Neural cell (in vitro differentiated cells): ENCODE results near the gene EVA1A. TPM values are rescaled to one million over a fixed set of nuclear protein-coding genes. Genes with fewer than 3 reads are reported as not detected.

Experiments
- H2AFZ ChIP-seq: fragments of 200-600, 300-800 bp; sonication (generic), shearing (Covaris generic); 2 replicates; pipeline ENCODE4 v1.6.0; 2014; ENCODE audit warnings: low read depth, mild to moderate bottlenecking, antibody characterized with exemption, low read length, moderate library complexity
- H3F3A ChIP-seq: fragments of 200-600 bp; shearing (Covaris generic); 2 replicates; pipeline ENCODE4 v1.6.1; 2016; ENCODE audit warnings: mild to moderate bottlenecking, moderate library complexity, mixed read lengths, antibody characterized with exemption, low read length; ENCODE audit not compliant: insufficient read depth, poor library complexity, severe bottlenecking
- H3K27ac ChIP-seq: fragments of 200-600, 300-800 bp; sonication (generic), shearing (Covaris generic); 2 replicates; pipeline ENCODE4 v1.5.1; 2014; ENCODE audit warnings: mild to moderate bottlenecking, low read length, moderate library complexity
- H3K27me3 ChIP-seq: fragments of 300-800, 200-600 bp; sonication (generic), shearing (Covaris generic); 2 replicates; pipeline ENCODE4 v1.6.0; 2014; ENCODE audit warnings: mild to moderate bottlenecking, low read depth, low read length, moderate library complexity; ENCODE audit not compliant: insufficient read depth
- H3K36me3 ChIP-seq: fragments of 300-800, 200-600 bp; sonication (generic), shearing (Covaris generic); 2 replicates; pipeline ENCODE4 v1.5.1; 2014; ENCODE audit warnings: mild to moderate bottlenecking, antibody characterized with exemption, low read length, moderate library complexity; ENCODE audit not compliant: insufficient read depth
- H3K4me2 ChIP-seq: fragments of 300-800, 200-600 bp; sonication (generic), shearing (Covaris generic); 2 replicates; pipeline ENCODE4 v1.6.0; 2014; ENCODE audit warnings: mild to moderate bottlenecking, low read length
- H3K4me3 ChIP-seq: fragments of 300-800, 200-600 bp; sonication (generic), shearing (Covaris generic); 2 replicates; pipeline ENCODE4 v1.5.1; 2014; ENCODE audit warnings: mild to moderate bottlenecking, low read length, moderate library complexity
- H3K79me2 ChIP-seq: fragments of 200-600 bp; shearing (Covaris generic); replicated peaks from 2 replicates; pipeline ENCODE4 v1.6.0; 2014; ENCODE audit warnings: mild to moderate bottlenecking, low read length, moderate library complexity; ENCODE audit not compliant: insufficient read depth
- H3K9ac ChIP-seq: fragments of 300-800, 200-600 bp; sonication (generic), shearing (Covaris generic); 2 replicates; pipeline ENCODE4 v1.6.1; 2016; ENCODE audit warnings: mild to moderate bottlenecking, low read length, mixed read lengths
- H3K9me2 ChIP-seq: fragments of 200-600 bp; shearing (Covaris generic); 2 replicates; pipeline ENCODE4 v1.6.1; 2016; ENCODE audit warnings: mild to moderate bottlenecking, low read length, mixed read lengths; ENCODE audit not compliant: insufficient read depth
- H3K9me3 ChIP-seq: fragments of 200-600, 300-800 bp; sonication (generic), shearing (Covaris generic); 2 replicates; pipeline ENCODE4 v1.6.1; 2016; ENCODE audit warnings: mild to moderate bottlenecking, mixed run types, low read length, moderate library complexity, mixed read lengths
- H4K20me1 ChIP-seq: fragments of 200-600 bp; shearing (Covaris generic); 2 replicates; pipeline ENCODE4 v1.6.1; 2016; ENCODE audit warnings: mild to moderate bottlenecking, mixed run types; ENCODE audit not compliant: insufficient read depth
- CTCF ChIP-seq: fragments of 450-650 bp; IDR thresholded peaks from 2 replicates; pipeline ENCODE4 v1.5.1; 2014; ENCODE audit warnings: antibody characterized with exemption, mild to moderate bottlenecking, moderate library complexity; ENCODE audit not compliant: poor library complexity, severe bottlenecking
- EP300 ChIP-seq: fragments of 450-650 bp; conservative IDR thresholded peaks from 2 replicates; pipeline ENCODE4 v1.6.1; 2014; ENCODE audit warnings: antibody characterized with exemption, mild to moderate bottlenecking, moderate library complexity; ENCODE audit not compliant: poor library complexity, severe bottlenecking
- EZH2 ChIP-seq: fragments of 200-600, 300-800 bp; shearing (Covaris generic), sonication (generic); IDR thresholded peaks from 2 replicates; pipeline ENCODE4 v1.6.1; 2014; ENCODE audit warnings: antibody characterized with exemption, low read length, borderline replicate concordance, mild to moderate bottlenecking; ENCODE audit not compliant: insufficient read depth, poor library complexity, severe bottlenecking
- MXI1 ChIP-seq: fragments of 450-650 bp; conservative IDR thresholded peaks from 2 replicates; pipeline ENCODE4 v1.6.1; 2014; ENCODE audit warnings: antibody characterized with exemption, mild to moderate bottlenecking; ENCODE audit not compliant: poor library complexity, severe bottlenecking
- POLR2AphosphoS5 ChIP-seq: IDR thresholded peaks from 2 replicates; pipeline ENCODE4 v1.6.1; 2012
- RAD21 ChIP-seq: fragments of 450-650 bp; conservative IDR thresholded peaks from 2 replicates; pipeline ENCODE4 v1.6.1; 2014; ENCODE audit warnings: antibody characterized with exemption, mild to moderate bottlenecking, moderate library complexity
- REST ChIP-seq: IDR thresholded peaks from 2 replicates; pipeline ENCODE4 v1.6.1; 2012; ENCODE audit warnings: borderline replicate concordance
- SMC3 ChIP-seq: fragments of 450-650 bp; conservative IDR thresholded peaks from 2 replicates; pipeline ENCODE4 v1.6.1; 2014; ENCODE audit warnings: antibody characterized with exemption, mild to moderate bottlenecking, moderate library complexity; ENCODE audit not compliant: poor library complexity
- TAF1 ChIP-seq: IDR thresholded peaks from 2 replicates; pipeline ENCODE4 v1.6.1; 2012; ENCODE audit warnings: low read depth
- polyA plus RNA-seq: library from polyadenylated mRNA; depleted of rRNA; stranded (reverse); fragments of >200 nt; gene quantifications from 2 replicates; pipeline ENCODE4 v1.2.3, GENCODE V29; 2014

EVA1A gene
- polyA plus RNA-seq, 1 donor from 2014 or later: not detected

- H3K27me3 ChIP-seq: no peaks in the 10 kb centered on the region
- no peaks in the 10 kb centered on the region for H4K20me1 ChIP-seq
- H3K79me2 ChIP-seq: no peaks in the 10 kb centered on the region
- H3K4me2 ChIP-seq: no peak overlapping the region
- TF ChIP-seq SMC3: no peak
- TF ChIP-seq POLR2AphosphoS5: no peak
- TF ChIP-seq EP300: no peak
- TF ChIP-seq REST: no peak
- no peak for TF ChIP-seq RAD21
- TF ChIP-seq TAF1: no peak
- TF ChIP-seq MXI1: no peak
- TF ChIP-seq EZH2: no peak
- no peaks in the 10 kb centered on the region for H3K9me2 ChIP-seq
- no peak overlapping the region for H3K9ac ChIP-seq
- H3K36me3 ChIP-seq: no peaks in the 10 kb centered on the region
- no peak overlapping the region for H2AFZ ChIP-seq
- no peaks in the 10 kb centered on the region for H3K9me3 ChIP-seq
- no peaks in the 10 kb centered on the region for H3F3A ChIP-seq
- H3K4me3 ChIP-seq: no peak overlapping the region
- H3K27ac ChIP-seq: no peak overlapping the region
These were observed 27.6 kb downstream of the EVA1A start for GRCh38 chr2:75533135-75533534.

GRCh38 chr2:75532488-75532887 lies 28.3 kb downstream of the EVA1A start:
- no peaks in the 10 kb centered on the region for H3F3A ChIP-seq
- no peak overlapping the region for H2AFZ ChIP-seq
- H3K9ac ChIP-seq: no peak overlapping the region
- TF ChIP-seq CTCF (no peak), RAD21 (no peak), EZH2 (no peak), POLR2AphosphoS5 (no peak), SMC3 (no peak), MXI1 (no peak), EP300 (no peak), REST (no peak), TAF1 (no peak)
- no peaks in the 10 kb centered on the region for H3K27me3 ChIP-seq
- H3K9me3 ChIP-seq: no peaks in the 10 kb centered on the region
- H3K4me2 ChIP-seq: no peak overlapping the region
- H4K20me1 ChIP-seq: no peaks in the 10 kb centered on the region
- H3K27ac ChIP-seq: no peak overlapping the region
- no peaks in the 10 kb centered on the region for H3K79me2 ChIP-seq
- H3K4me3 ChIP-seq: no peak overlapping the region
- H3K9me2 ChIP-seq: no peaks in the 10 kb centered on the region
- no peaks in the 10 kb centered on the region for H3K36me3 ChIP-seq
